Tibial nerve (tissue), 4 donors: Measurements from ENCODE around the gene RARA. TPM values are rescaled to one million over a fixed set of nuclear protein-coding genes. Genes with fewer than 3 reads are reported as not detected.

ENCODE experiments used
- DNase-seq, 2 donors: peaks; one replicate each; pipeline ENCODE4 v3.0.0-alpha.2; 2019; ENCODE audit warnings: low spot score in 2 of 2
- H3K27ac ChIP-seq, 4 donors: fragments of 200-600 bp; sonication (generic) in 3 of 4; one replicate each; pipeline ENCODE4 v1.5.1; 2017 to 2019; ENCODE audit warnings: mild to moderate bottlenecking in 1 of 4
- H3K27me3 ChIP-seq, 2 donors: fragments of 200-600 bp; sonication (generic) in 1 of 2; one replicate each; pipeline versions ENCODE4 v1.5.1 to v1.6.0; 2017 to 2019
- H3K36me3 ChIP-seq, 3 donors: fragments of 200-600 bp; sonication (generic); one replicate each; pipeline ENCODE4 v1.5.1; 2018 to 2019
- H3K4me1 ChIP-seq, 4 donors: fragments of 200-600 bp; sonication (generic) in 3 of 4; one replicate each; pipeline ENCODE4 v1.5.1; 2017 to 2019
- H3K4me3 ChIP-seq, 4 donors: fragments of 200-600 bp; sonication (generic) in 3 of 4; one replicate each; pipeline ENCODE4 v1.5.1; 2017 to 2019; ENCODE audit warnings: mild to moderate bottlenecking in 1 of 4, moderate library complexity in 1 of 4
- H3K9me3 ChIP-seq, 4 donors: fragments of 200-600 bp; sonication (generic) in 3 of 4; one replicate each; pipeline ENCODE4 v1.5.1; 2017 to 2019
- EP300 ChIP-seq, 2 donors: sonication (generic); formaldehyde crosslinking; IDR thresholded peaks; one replicate each; pipeline ENCODE4 v1.6.1; 2017; ENCODE audit warnings: antibody characterized with exemption in 2 of 2, mild to moderate bottlenecking in 1 of 2
- POLR2A ChIP-seq, 2 donors: fragments of 450-650 bp; IDR thresholded peaks; one replicate each; pipeline ENCODE4 v1.6.1; 2017; ENCODE audit warnings: antibody characterized with exemption in 2 of 2, mild to moderate bottlenecking in 2 of 2, moderate library complexity in 2 of 2
- WGBS, 2 donors: methylation state at CpG; one replicate each; pipeline ENCODE4 v1.1.5; 2018; 5-methylcytosine and 5-hydroxymethylcytosine counted together
- total RNA-seq, 4 donors: library from RNA; depleted of rRNA; stranded (reverse); fragments of >200 nt; gene quantifications; one replicate each; pipeline ENCODE4 v1.1.0, GENCODE V29; 2016
- TF ChIP-seq, protein P1 (sequence below), 5 experiments: fragments of 200-600 bp in 3 of 5; fragments of 450-650 bp in 2 of 5; sonication (generic) in 3 of 5; IDR thresholded peaks; one replicate each; pipeline ENCODE4 v1.5.1; 2016 to 2019; ENCODE audit warnings: antibody characterized with exemption in 5 of 5, mild to moderate bottlenecking in 3 of 5, moderate library complexity in 2 of 5

Gene RARA
- total RNA-seq, 4 donors from 2014 or later, result 28.9 to 58.2 (median 46.4) TPM

DNA sequence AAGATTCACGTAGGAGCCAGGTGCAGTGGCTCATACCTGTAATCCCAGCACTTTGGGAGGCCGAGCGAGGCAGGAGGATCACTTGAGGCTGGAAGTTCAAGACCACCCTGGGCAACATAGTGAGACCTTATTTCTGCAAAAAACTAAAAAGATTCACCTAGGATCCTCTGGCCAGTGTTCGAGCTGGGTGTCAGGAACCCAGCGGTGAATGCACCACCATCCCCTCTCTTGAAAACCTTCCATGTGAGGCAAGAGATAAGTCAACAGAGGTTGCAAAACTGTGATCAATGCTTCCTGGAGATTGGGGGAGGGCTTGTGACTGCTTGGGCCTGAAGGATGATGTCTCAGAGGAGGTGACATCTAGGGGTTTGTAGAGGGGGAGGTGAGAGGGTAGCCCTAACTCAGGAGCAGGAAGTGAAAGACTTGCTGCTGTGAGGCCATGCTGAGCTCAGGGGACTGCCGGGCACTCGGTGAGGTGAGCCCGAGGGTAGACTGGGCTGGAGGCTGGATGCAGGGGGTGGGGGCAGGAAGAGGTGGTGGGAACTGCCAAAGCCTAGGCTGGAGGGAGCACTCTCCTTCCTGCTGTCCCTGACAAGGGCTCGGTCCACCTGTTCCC, 43.9 kb downstream of the RARA start:
- H3K36me3 ChIP-seq, result peaks cover 0 to 60% (median 9%) of the 10 kb centered on the region in 3 donors
- H3K27me3 ChIP-seq, result no peaks in the 10 kb centered on the region
- H3K27ac ChIP-seq, result peak overlapping the region in 2 of 4 donors; percentile 35 to 96
- no peak for DNase-seq
- TF ChIP-seq POLR2A (IDR thresholded peaks at IDR 0.05) (no peak), EP300 (IDR thresholded peaks at IDR 0.05) (no peak)
- TF ChIP-seq, protein P1, sequence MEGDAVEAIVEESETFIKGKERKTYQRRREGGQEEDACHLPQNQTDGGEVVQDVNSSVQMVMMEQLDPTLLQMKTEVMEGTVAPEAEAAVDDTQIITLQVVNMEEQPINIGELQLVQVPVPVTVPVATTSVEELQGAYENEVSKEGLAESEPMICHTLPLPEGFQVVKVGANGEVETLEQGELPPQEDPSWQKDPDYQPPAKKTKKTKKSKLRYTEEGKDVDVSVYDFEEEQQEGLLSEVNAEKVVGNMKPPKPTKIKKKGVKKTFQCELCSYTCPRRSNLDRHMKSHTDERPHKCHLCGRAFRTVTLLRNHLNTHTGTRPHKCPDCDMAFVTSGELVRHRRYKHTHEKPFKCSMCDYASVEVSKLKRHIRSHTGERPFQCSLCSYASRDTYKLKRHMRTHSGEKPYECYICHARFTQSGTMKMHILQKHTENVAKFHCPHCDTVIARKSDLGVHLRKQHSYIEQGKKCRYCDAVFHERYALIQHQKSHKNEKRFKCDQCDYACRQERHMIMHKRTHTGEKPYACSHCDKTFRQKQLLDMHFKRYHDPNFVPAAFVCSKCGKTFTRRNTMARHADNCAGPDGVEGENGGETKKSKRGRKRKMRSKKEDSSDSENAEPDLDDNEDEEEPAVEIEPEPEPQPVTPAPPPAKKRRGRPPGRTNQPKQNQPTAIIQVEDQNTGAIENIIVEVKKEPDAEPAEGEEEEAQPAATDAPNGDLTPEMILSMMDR (IDR thresholded peaks at IDR 0.05), result no peak
- peaks cover 7 to 91% (median 61%) of the 10 kb centered on the region in 4 donors for H3K4me1 ChIP-seq
- H3K4me3 ChIP-seq, result no peak overlapping the region
- H3K9me3 ChIP-seq, result no peaks in the 10 kb centered on the region
- 73 to 75% methylated on average over 9 of the region's 9 CpGs for WGBS, 2 donors

DNA sequence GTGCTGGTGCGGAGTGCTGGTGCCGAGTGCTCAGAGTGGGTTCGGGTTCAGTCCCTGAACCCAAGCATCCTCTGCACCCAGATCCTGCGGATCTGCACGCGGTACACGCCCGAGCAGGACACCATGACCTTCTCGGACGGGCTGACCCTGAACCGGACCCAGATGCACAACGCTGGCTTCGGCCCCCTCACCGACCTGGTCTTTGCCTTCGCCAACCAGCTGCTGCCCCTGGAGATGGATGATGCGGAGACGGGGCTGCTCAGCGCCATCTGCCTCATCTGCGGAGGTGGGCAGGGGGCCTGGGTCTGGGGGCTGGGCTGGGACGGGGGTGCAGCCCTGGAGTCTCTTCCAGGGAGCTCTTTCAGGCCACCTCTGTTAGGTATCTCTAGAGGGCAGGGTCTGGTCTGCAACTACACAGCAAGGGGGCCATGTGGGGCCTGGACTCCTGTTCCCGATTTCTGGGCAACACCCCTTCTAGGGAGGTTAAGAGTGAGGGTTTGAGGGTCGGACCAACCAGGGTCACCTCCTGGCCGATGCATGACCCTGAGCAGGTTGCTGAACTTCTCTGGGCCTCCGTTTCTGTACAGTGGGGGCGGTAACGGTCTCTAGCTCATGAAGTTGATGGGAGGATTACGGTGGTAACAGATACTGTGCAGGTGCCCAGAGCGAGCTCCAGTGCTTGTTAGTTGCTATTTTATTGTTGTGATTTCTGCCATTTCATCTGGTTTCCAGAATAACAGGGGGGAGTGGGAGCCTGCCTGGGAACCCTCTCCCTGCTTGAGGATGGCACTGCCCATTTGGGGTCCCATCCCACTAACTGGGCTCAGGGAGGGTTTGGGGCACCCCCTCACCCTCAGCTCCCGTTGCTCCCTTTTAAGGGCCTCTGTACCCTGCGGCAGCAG, 45.5 kb downstream of the RARA start:
- 57% methylated on average over 12 to 24 of the region's 30 CpGs for WGBS, 2 donors
- Histone ChIP-seq H3K9me3 (no peaks in the 10 kb centered on the region), H3K27ac (peak overlapping the region in 2 of 4 donors; percentile 74 to 75), H3K4me3 (no peak overlapping the region), H3K4me1 (peaks cover 0 to 88% (median 45%) of the 10 kb centered on the region in 4 donors), H3K36me3 (peaks cover 0 to 51% (median 9%) of the 10 kb centered on the region in 3 donors), H3K27me3 (no peaks in the 10 kb centered on the region)
- TF ChIP-seq EP300 (IDR thresholded peaks at IDR 0.05), result no peak
- TF ChIP-seq, protein P1 (IDR thresholded peaks at IDR 0.05), result no peak
- no peak for TF ChIP-seq POLR2A (IDR thresholded peaks at IDR 0.05)
- DNase-seq, result no peak

DNA sequence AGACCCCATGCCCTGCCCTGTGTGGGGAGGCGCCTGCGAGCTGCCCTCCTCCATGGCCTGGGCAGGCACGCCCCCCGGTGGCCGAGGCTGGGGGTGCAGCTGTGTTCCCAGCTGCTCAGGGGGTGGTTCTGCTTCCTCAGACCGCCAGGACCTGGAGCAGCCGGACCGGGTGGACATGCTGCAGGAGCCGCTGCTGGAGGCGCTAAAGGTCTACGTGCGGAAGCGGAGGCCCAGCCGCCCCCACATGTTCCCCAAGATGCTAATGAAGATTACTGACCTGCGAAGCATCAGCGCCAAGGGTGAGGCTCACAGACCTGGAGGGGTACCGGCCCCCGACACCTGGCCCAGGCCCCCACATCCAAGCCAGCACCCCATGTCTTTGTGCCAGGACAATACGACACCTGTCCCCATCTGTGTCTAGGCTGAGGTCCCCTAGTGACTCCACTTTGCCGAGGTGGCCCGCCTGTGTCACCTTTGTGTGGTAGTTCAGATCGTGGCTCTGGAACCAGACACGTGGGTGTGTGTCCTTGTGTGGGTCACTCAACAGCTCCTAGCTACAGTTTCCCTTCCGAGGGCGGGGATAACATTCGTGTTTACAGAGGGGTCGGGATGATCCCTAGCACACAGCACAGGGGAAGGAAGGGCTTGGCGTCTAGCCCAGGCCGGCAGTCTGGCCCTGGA, 46.3 kb downstream of the RARA start:
- WGBS, 2 donors, result 30 to 36% methylated on average over 15 to 18 of the region's 29 CpGs
- DNase-seq, result peak; percentile 73 to 85
- TF ChIP-seq, protein P1 (IDR thresholded peaks at IDR 0.05), result peak; percentile 95 to 100 (median 98)
- TF ChIP-seq POLR2A (IDR thresholded peaks at IDR 0.05), result no peak
- peak in 1 of 2 donors; percentile 45 for TF ChIP-seq EP300 (IDR thresholded peaks at IDR 0.05)
- peaks cover 0 to 51% (median 5%) of the 10 kb centered on the region in 3 donors for H3K36me3 ChIP-seq
- H3K27me3 ChIP-seq, result no peaks in the 10 kb centered on the region
- H3K4me3 ChIP-seq, result no peak overlapping the region
- H3K4me1 ChIP-seq, result peaks cover 0 to 80% (median 37%) of the 10 kb centered on the region in 4 donors
- H3K27ac ChIP-seq, result peak overlapping the region in 2 of 4 donors; percentile 74 to 75
- no peaks in the 10 kb centered on the region for H3K9me3 ChIP-seq

DNA sequence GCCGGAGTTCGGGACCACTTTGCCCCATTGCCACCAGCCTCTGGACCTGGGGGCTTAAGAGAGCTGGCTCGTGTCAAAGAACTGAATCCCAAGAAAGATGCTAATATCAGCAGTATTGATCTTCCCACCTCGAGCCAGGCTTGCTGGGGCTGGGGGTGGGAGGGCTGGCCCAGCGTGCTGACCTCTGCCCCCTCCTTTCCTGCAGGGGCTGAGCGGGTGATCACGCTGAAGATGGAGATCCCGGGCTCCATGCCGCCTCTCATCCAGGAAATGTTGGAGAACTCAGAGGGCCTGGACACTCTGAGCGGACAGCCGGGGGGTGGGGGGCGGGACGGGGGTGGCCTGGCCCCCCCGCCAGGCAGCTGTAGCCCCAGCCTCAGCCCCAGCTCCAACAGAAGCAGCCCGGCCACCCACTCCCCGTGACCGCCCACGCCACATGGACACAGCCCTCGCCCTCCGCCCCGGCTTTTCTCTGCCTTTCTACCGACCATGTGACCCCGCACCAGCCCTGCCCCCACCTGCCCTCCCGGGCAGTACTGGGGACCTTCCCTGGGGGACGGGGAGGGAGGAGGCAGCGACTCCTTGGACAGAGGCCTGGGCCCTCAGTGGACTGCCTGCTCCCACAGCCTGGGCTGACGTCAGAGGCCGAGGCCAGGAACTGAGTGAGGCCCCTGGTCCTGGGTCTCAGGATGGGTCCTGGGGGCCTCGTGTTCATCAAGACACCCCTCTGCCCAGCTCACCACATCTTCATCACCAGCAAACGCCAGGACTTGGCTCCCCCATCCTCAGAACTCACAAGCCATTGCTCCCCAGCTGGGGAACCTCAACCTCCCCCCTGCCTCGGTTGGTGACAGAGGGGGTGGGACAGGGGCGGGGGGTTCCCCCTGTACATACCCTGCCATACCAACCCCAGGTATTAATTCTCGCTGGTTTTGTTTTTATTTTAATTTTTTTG, 47.1 kb downstream of the RARA start:
- DNase-seq, result no peak
- H3K36me3 ChIP-seq, result peaks cover 0 to 51% (median 5%) of the 10 kb centered on the region in 3 donors
- no peaks in the 10 kb centered on the region for H3K9me3 ChIP-seq
- TF ChIP-seq POLR2A (IDR thresholded peaks at IDR 0.05) (no peak), EP300 (IDR thresholded peaks at IDR 0.05) (peak in 1 of 2 donors; percentile 33)
- TF ChIP-seq, protein P1 (IDR thresholded peaks at IDR 0.05), result no peak
- peak overlapping the region in 2 of 4 donors; percentile 74 to 75 for H3K27ac ChIP-seq
- no peak overlapping the region for H3K4me3 ChIP-seq
- 35 to 41% methylated on average over 18 to 20 of the region's 33 CpGs for WGBS, 2 donors
- H3K27me3 ChIP-seq, result no peaks in the 10 kb centered on the region
- H3K4me1 ChIP-seq, result peaks cover 0 to 72% (median 29%) of the 10 kb centered on the region in 4 donors
